LNCaP clone FGC (cell line): Measurements from ENCODE around the gene SLC49A3.

Source experiments
- DNase-seq: peaks from one replicate; pipeline ENCODE4 v3.0.0-alpha.2; 2011; ENCODE audit warnings: low read depth
- H3K4me3 ChIP-seq: 2 replicates; pipeline ENCODE4 v1.5.1; 2011; ENCODE audit warnings: mild to moderate bottlenecking, low read depth, low read length, control low read depth
- TF ChIP-seq, protein P1 (sequence below): IDR thresholded peaks from 2 replicates; pipeline ENCODE4 v1.5.1; 2012; ENCODE audit warnings: mild to moderate bottlenecking; ENCODE audit not compliant: control insufficient read depth, insufficient read depth; ENCODE audit errors: extremely low read depth

Gene SLC49A3

DNA sequence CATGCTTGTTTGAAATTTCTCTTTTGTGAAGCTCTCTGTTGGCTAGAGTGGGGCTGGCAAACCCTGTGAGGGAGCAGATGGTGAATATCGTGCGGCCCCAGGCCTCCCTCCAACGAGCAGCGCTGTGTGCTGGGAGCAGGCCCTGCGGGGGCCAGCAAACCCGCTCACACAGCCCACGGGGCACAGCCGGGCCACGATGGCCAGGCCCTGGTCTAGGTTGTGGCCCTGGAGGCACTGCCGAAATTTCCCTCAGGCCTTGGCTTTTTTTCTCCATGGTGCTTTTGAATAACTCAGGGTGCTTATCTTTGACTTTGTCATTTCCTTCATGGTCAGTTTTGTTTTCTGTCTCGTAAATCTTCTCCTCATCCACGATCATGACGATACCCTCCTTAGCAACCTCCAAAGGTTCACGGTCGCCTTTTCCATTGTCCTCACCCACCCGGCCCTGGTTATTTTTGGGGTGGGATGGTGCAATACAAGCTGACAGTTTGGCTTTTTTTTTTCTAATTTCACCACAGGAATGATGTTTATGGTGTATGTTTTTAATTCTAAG, 37.4 kb upstream of the SLC49A3 start:
- no peak overlapping the region for H3K4me3 ChIP-seq
- no peak for DNase-seq
- TF ChIP-seq, protein P1, sequence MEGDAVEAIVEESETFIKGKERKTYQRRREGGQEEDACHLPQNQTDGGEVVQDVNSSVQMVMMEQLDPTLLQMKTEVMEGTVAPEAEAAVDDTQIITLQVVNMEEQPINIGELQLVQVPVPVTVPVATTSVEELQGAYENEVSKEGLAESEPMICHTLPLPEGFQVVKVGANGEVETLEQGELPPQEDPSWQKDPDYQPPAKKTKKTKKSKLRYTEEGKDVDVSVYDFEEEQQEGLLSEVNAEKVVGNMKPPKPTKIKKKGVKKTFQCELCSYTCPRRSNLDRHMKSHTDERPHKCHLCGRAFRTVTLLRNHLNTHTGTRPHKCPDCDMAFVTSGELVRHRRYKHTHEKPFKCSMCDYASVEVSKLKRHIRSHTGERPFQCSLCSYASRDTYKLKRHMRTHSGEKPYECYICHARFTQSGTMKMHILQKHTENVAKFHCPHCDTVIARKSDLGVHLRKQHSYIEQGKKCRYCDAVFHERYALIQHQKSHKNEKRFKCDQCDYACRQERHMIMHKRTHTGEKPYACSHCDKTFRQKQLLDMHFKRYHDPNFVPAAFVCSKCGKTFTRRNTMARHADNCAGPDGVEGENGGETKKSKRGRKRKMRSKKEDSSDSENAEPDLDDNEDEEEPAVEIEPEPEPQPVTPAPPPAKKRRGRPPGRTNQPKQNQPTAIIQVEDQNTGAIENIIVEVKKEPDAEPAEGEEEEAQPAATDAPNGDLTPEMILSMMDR: no peak

DNA sequence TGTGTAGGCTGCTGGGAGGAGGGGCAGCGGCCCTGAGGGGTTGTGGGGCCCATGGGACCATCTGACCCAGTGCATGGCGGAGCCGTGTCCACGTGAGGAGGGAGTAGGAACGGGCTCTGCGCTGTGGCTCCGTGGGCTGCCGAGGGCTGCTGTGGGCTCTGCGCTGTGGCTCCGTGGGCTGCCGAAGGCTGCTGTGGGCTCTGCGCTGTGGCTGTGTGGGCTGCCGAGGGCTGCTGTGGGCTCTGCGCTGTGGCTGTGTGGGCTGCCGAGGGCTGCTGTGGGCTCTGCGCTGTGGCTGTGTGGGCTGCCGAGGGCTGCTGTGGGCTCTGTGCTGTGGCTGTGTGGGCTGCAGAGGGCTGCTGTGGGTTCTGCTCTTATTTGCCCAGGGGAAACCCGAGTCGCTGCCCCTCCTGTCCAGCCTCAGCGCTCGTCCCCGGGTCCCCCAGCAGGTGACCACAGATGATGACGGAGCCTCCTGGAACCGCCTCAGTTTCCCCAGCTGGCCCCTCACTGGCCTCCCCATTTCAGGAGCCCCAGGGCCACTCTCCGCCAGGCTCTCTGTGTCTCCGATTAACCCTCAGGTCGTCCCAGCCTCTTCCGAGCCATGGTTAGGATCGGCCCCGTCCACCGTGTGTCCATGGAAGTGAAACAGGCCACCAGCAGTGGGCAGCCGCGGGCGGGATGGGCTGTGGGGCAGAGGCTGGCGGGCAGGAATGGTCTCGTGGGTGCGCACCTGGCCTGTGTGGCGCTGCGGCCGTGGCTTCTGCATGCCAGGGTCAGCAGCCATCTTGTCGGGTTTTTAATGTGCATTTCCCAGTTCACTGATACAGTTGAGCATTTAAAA, 36.7 kb upstream of the SLC49A3 start:
- TF ChIP-seq, protein P1: no peak
- H3K4me3 ChIP-seq: no peak overlapping the region

DNA sequence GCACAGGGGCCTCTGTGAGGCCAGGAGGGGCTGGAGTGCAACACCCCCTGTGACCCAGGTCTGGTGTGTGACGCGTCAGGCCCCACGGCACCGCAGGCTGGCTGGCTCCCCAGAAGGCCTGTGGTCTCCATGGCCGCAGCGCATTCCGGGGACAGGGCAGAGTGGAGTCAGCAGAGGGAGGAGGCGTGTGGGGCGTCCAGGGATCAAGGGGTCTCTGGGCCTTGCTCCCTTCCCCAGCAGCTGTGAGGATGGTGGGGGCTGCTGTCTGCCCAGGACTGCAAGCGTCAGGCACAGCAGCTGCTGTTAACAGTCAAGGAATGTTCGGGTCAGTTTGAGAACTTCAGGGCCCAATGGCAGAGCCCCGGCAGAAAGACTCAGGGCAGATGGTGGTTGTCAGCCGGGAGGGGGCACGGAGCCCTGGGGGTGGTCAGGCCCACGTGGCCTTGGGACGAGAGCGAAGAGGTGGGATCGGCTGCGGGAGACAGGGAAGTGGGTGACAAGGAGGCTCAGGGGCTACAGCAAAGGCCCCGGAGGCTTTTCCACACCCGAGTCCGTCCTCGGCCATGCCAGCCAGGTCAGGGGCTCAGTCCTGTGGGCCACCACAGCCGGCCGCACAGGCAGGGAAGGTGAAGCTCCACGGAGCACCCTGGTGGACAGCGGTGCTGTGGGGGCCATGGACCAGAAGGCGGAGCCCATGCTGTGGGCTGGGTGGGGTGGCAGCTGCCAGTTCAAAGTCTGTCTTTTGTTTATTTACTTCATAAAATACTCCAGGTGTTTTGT, 35.0 kb upstream of the SLC49A3 start:
- DNase-seq: no peak
- no peak overlapping the region for H3K4me3 ChIP-seq

More for the DNA sequence above, 36.7 kb upstream of the SLC49A3 start:
- DNase-seq: no peak

DNA sequence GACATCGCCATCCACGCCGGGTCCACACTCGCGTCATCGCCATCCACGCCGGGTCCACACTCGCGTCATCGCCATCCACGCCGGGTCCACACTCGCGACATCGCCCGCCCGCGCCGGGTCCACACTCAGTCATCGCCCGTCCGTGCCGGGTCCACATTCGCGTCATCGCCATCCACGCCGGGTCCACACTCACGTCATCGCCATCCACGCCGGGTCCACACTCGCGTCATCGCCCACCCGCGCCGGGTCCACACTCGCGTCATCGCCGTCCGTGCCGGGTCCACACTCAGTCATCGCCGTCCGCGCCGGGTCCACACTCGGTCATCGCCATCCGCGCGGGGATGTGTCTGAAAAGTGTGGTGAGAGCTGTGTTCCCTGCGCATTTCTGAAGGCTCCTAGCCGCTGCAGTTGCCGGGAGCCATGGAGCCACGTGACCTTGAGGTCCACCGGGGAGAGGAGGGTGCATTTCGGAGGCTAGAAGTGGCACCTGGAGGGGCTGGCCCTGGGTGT, 34.0 kb upstream of the SLC49A3 start:
- TF ChIP-seq, protein P1: no peak
- no peak for DNase-seq
- no peak overlapping the region for H3K4me3 ChIP-seq

More for the DNA sequence above, 35.0 kb upstream of the SLC49A3 start:
- TF ChIP-seq, protein P1: no peak

DNA sequence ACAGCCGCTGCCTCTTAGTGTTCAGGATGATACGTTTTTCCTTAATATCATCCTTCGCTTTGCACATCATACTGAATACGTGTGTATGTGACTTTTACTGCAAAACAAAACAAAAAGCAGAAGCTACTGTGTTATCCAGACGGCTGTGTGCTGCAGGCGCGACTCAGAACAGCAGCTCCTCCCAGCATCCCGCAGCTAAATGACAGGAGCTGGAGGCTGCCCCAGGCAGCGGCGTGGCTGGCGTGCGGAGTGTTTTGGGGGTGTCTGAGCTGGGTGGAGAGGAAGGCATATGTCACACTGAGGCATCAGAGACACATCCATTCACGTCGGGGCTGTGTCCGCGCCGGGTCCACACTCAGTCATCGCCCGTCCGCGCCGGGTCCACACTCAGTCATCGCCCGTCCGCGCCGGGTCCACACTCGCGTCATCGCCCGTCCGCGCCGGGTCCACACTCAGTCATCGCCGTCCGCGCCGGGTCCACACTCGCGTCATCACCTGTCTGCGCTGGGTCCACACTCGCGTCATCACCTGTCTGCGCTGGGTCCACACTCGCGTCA, 33.3 kb upstream of the SLC49A3 start:
- TF ChIP-seq, protein P1: no peak
- no peak for DNase-seq
- H3K4me3 ChIP-seq: no peak overlapping the region

DNA sequence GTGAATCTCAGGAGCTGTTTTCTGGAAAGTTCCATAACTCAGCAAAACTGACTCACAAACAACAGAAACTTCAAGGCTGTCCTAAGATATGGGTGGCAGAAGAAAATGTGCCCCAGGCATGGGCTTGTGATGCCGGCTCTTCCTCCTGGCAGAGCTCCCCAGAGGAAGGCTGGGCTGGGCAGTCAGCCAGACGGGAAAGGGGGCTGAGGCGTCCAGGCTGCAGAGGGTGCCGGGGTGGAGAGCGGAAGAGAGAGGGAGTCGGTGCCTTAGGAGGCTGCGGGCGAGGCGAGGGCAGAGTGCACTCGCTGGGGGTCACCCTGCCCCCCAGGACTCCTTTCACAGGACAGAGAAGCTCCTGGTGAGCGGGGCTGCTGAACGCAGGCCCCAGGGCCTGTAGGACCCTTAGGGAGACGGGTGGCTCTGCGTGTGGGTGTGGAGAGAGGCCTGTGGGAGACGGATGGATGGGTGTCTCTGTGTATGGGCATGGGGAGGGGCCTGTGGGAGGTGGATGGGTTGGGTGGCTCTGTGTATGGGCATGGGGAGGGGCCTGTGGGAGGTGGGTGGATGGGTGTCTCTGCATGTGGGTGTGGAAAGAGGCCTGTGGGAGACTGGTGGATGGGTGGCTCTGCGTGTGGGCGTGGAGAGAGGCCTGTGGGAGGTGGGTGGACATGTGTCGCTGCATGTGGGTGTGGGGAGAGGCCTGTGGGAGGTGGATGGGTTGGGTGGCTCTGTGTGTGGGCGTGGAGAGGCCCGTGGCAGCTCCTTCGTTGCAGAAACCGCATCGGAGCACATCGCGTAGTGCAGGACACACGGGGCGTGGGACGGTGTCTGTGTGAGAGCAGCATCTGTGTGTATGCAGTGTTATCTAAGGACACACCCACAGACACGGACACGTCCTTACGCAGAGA, 32.6 kb upstream of the SLC49A3 start:
- no peak for DNase-seq
- TF ChIP-seq, protein P1: no peak
- H3K4me3 ChIP-seq: no peak overlapping the region
